GM12878 (cell line): ENCODE data around the gene DNAJC16. TPM values are rescaled to one million over a fixed set of nuclear protein-coding genes. Genes with fewer than 3 reads are reported as not detected.

Source experiments
- BMI1 ChIP-seq: fragments of 450-650 bp; IDR thresholded peaks from 2 replicates; pipeline ENCODE4 v1.6.1; 2016; ENCODE audit warnings: mild to moderate bottlenecking, moderate library complexity, borderline replicate concordance
- ETV6 ChIP-seq, 2 experiments: fragments of 450-650 bp in 1 of 2; IDR thresholded peaks in 1 of 2; conservative IDR thresholded peaks in 1 of 2; 2 replicates each; pipeline ENCODE4 v1.6.1; 2014; ENCODE audit warnings: antibody characterized with exemption in 1 of 2, borderline replicate concordance in 1 of 2, low read depth in 1 of 2, mild to moderate bottlenecking in 1 of 2, moderate library complexity in 1 of 2
- TARDBP ChIP-seq: IDR thresholded peaks from 2 replicates; pipeline ENCODE4 v1.6.1; 2016; ENCODE audit warnings: borderline replicate concordance
- polyA plus RNA-seq, 11 experiments: library from polyadenylated mRNA; depleted of rRNA in 4 of 11; unstranded in 6 of 11; stranded (reverse) in 5 of 11; fragments of >200 nt; fragmentation: Nextera tagmentation in 4 of 11; fragmentation: Illumina TruSeq in 1 of 11; extraction: Ambion mirVana in 4 of 11; extraction: Trizol in 1 of 11; gene quantifications; 1 replicate in 1 of 11; 2 replicates in 10 of 11; pipeline versions ENCODE4 v1.2.1 to v1.2.3, GENCODE V29; 2011 to 2016; ENCODE audit warnings: inconsistent platforms in 2 of 11, missing spikeins in 2 of 11, low read depth in 1 of 11
- total RNA-seq, 4 experiments: library from RNA; depleted of rRNA in 3 of 4; stranded (reverse); fragments of >200 nt in 3 of 4; fragmentation: Illumina TruSeq in 1 of 4; extraction: Trizol in 1 of 4; gene quantifications; 2 replicates each; pipeline versions ENCODE4 v1.2.1 to v1.2.3, GENCODE V29; 2013 to 2021
- TF ChIP-seq, protein P1 (sequence below): fragments of 450-650 bp; IDR thresholded peaks from 2 replicates; pipeline ENCODE4 v1.6.1; 2016; ENCODE audit warnings: mild to moderate bottlenecking, moderate library complexity, borderline replicate concordance
- TF ChIP-seq, protein P2 (sequence below): fragments of 450-650 bp; IDR thresholded peaks from 2 replicates; pipeline ENCODE4 v1.6.1; 2018; ENCODE audit warnings: borderline replicate concordance, mild to moderate bottlenecking; ENCODE audit not compliant: partially characterized antibody

DNAJC16 gene
- total and polyA plus RNA-seq, 10 of the 15 experiments (the other 5 are each of a cell fraction or from before 2014, with no cell fraction given) = 2.4 to 12.7 (median 7.8) TPM

DNA sequence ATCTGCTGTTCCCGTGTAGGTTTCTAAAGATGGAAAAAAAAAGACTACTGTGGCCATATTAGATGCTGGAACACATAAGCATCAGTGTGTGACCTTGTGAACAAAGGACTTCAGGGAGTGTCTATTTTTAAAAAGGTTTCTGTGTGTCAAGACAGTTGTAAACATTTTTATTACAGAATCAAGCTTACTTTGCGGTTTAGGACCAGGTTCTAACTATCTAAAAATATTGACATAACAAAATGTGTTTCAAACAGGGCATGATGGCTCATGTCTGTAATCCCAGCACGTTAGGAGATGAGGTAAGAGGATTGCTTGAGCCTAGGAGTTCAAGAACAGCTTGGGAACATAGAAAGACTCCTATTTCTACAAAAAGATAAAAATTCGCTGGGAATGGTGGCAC lies 83.5 kb downstream of the DNAJC16 start (continued):
- TF ChIP-seq, protein P1, sequence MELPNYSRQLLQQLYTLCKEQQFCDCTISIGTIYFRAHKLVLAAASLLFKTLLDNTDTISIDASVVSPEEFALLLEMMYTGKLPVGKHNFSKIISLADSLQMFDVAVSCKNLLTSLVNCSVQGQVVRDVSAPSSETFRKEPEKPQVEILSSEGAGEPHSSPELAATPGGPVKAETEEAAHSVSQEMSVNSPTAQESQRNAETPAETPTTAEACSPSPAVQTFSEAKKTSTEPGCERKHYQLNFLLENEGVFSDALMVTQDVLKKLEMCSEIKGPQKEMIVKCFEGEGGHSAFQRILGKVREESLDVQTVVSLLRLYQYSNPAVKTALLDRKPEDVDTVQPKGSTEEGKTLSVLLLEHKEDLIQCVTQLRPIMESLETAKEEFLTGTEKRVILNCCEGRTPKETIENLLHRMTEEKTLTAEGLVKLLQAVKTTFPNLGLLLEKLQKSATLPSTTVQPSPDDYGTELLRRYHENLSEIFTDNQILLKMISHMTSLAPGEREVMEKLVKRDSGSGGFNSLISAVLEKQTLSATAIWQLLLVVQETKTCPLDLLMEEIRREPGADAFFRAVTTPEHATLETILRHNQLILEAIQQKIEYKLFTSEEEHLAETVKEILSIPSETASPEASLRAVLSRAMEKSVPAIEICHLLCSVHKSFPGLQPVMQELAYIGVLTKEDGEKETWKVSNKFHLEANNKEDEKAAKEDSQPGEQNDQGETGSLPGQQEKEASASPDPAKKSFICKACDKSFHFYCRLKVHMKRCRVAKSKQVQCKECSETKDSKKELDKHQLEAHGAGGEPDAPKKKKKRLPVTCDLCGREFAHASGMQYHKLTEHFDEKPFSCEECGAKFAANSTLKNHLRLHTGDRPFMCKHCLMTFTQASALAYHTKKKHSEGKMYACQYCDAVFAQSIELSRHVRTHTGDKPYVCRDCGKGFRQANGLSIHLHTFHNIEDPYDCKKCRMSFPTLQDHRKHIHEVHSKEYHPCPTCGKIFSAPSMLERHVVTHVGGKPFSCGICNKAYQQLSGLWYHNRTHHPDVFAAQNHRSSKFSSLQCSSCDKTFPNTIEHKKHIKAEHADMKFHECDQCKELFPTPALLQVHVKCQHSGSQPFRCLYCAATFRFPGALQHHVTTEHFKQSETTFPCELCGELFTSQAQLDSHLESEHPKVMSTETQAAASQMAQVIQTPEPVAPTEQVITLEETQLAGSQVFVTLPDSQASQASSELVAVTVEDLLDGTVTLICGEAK = no peak
- TF ChIP-seq BMI1 (no peak), ETV6 (conservative IDR thresholded peaks at IDR 0.05 in 1 of 2, IDR thresholded peaks at IDR 0.05 in 1 of 2; ENCODE audit: borderline replicate concordance in 1 of 2, low read depth in 1 of 2) (no peak), TARDBP (no peak)
- TF ChIP-seq, protein P2, sequence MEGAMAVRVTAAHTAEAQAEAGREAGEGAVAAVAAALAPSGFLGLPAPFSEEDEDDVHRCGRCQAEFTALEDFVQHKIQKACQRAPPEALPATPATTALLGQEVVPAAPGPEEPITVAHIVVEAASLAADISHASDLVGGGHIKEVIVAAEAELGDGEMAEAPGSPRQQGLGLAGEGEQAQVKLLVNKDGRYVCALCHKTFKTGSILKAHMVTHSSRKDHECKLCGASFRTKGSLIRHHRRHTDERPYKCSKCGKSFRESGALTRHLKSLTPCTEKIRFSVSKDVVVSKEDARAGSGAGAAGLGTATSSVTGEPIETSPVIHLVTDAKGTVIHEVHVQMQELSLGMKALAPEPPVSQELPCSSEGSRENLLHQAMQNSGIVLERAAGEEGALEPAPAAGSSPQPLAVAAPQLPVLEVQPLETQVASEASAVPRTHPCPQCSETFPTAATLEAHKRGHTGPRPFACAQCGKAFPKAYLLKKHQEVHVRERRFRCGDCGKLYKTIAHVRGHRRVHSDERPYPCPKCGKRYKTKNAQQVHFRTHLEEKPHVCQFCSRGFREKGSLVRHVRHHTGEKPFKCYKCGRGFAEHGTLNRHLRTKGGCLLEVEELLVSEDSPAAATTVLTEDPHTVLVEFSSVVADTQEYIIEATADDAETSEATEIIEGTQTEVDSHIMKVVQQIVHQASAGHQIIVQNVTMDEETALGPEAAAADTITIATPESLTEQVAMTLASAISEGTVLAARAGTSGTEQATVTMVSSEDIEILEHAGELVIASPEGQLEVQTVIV = no peak
